HCT116 (cell line): Measurements from ENCODE around the gene LY9. TPM values are rescaled to one million over a fixed set of nuclear protein-coding genes. Genes with fewer than 3 reads are reported as not detected.

Experiments used
- ATAC-seq: fragments of 200-7000 bp; cut with Tn5 transposase; 2 replicates; pipeline ENCODE4 v1.9.1; 2020; ENCODE audit warnings: mild to moderate bottlenecking, moderate library complexity
- BruUV-seq: library from RNA; stranded (reverse); fragments of 400-500 nt; replicated peaks from 2 replicates; lab custom pipeline; 2021; lab: Mats Ljungman, UMichigan
- CTCF ChIA-PET: fragments of 300-600 bp; sonication (Branson Sonifier 250); formaldehyde crosslinking; loops from one replicate; lab custom pipeline; 2021; ENCODE audit warnings: antibody characterized with exemption; lab: Charles Lee
- POLR2A ChIA-PET: fragments of 300-600, 350-600 bp; sonication (Branson Sonifier 250); formaldehyde crosslinking; loops from one replicate; lab custom pipeline; 2021; ENCODE audit warnings: antibody characterized with exemption; lab: Charles Lee
- RAD21 ChIA-PET, 2 experiments: fragments of 300-600 bp; sonication (Branson Sonifier 250); formaldehyde crosslinking; loops; one replicate each; lab custom pipeline; 2023; ENCODE audit warnings: low total read pairs in 2 of 2; ENCODE audit not compliant: uncharacterized antibody in 2 of 2, unreplicated experiment in 2 of 2, low non-redundant PET in 1 of 2; lab: Charles Lee
- DNase-seq: peaks from one replicate; pipeline ENCODE4 v3.0.0-alpha.2; 2010; ENCODE audit warnings: low read depth, low spot score
- H2AFZ ChIP-seq: fragments of 200-600 bp; shearing (Covaris generic), sonication (generic); 2 replicates; pipeline ENCODE4 v1.6.1; 2017; ENCODE audit warnings: low read depth, mixed run types, mixed read lengths, antibody characterized with exemption, low read length; ENCODE audit not compliant: poor library complexity, severe bottlenecking
- H3K27ac ChIP-seq: 2 replicates; pipeline ENCODE4 v1.5.1; 2012; ENCODE audit warnings: low read depth, low read length
- H3K27me3 ChIP-seq: fragments of 200-600 bp; sonication (generic); 2 replicates; pipeline ENCODE4 v1.6.1; 2016; ENCODE audit warnings: mixed run types, low read length, mixed read lengths; ENCODE audit not compliant: insufficient read depth
- H3K36me3 ChIP-seq, 2 experiments: fragments of 200-500 bp in 1 of 2; fragments of 200-600 bp in 1 of 2; sonication (Bioruptor generic) in 1 of 2; sonication (generic) in 1 of 2; 2 replicates each; pipeline versions ENCODE4 v1.5.1 to v1.6.1; 2014 to 2016; ENCODE audit warnings: low read length in 2 of 2, inconsistent platforms in 1 of 2, mixed read lengths in 1 of 2, mixed run types in 1 of 2; ENCODE audit not compliant: insufficient read depth in 2 of 2, control insufficient read depth in 1 of 2
- H3K4me1 ChIP-seq, 2 experiments: fragments of 200-600 bp in 1 of 2; sonication (generic) in 1 of 2; 2 replicates each; pipeline versions ENCODE4 v1.5.1 to v1.6.1; 2012 to 2017; ENCODE audit warnings: low read length in 2 of 2, inconsistent platforms in 1 of 2, mild to moderate bottlenecking in 1 of 2, mixed read lengths in 1 of 2, mixed run types in 1 of 2, moderate library complexity in 1 of 2; ENCODE audit not compliant: insufficient read depth in 2 of 2, control insufficient read depth in 1 of 2
- H3K4me2 ChIP-seq: fragments of 200-600 bp; sonication (generic); 2 replicates; pipeline ENCODE4 v1.6.1; 2017; ENCODE audit warnings: mixed run types, low read length, mixed read lengths
- H3K4me3 ChIP-seq, 2 experiments: fragments of 200-600 bp in 1 of 2; sonication (generic) in 1 of 2; replicated peaks in 1 of 2; 2 replicates each; pipeline ENCODE4 v1.5.1; 2011 to 2016; ENCODE audit warnings: low read length in 2 of 2, control low read depth in 1 of 2, low read depth in 1 of 2, mild to moderate bottlenecking in 1 of 2, mixed read lengths in 1 of 2, mixed run types in 1 of 2
- H3K79me2 ChIP-seq: fragments of 200-600 bp; sonication (generic); 2 replicates; pipeline ENCODE4 v1.6.1; 2017; ENCODE audit warnings: mild to moderate bottlenecking, mixed run types, low read length, moderate library complexity, mixed read lengths; ENCODE audit not compliant: insufficient read depth
- H3K9ac ChIP-seq: fragments of 200-600 bp; sonication (generic); 2 replicates; pipeline ENCODE4 v1.6.1; 2016; ENCODE audit warnings: low read length, mixed read lengths
- H3K9me2 ChIP-seq: fragments of 200-600 bp; sonication (generic), shearing (Covaris generic); 2 replicates; pipeline ENCODE4 v1.6.1; 2017; ENCODE audit warnings: mixed run types, mild to moderate bottlenecking, moderate library complexity; ENCODE audit not compliant: insufficient read depth
- H3K9me3 ChIP-seq, 2 experiments: fragments of 200-500 bp in 1 of 2; fragments of 200-600 bp in 1 of 2; sonication (Bioruptor generic) in 1 of 2; sonication (generic) in 1 of 2; 2 replicates each; pipeline ENCODE4 v1.6.1; 2014 to 2017; ENCODE audit warnings: low read length in 2 of 2, mixed read lengths in 2 of 2, inconsistent platforms in 1 of 2, low read depth in 1 of 2, mild to moderate bottlenecking in 1 of 2, mixed run types in 1 of 2, moderate library complexity in 1 of 2; ENCODE audit not compliant: control insufficient read depth in 1 of 2, insufficient read depth in 1 of 2
- H4K20me1 ChIP-seq: fragments of 200-600 bp; sonication (generic), shearing (Covaris generic); 2 replicates; pipeline ENCODE4 v1.6.1; 2017; ENCODE audit warnings: mixed run types, mild to moderate bottlenecking, moderate library complexity; ENCODE audit not compliant: insufficient read depth
- EZH2 ChIP-seq: fragments of 200-600 bp; sonication (generic); IDR thresholded peaks from 2 replicates; pipeline ENCODE4 v1.6.1; 2017; ENCODE audit warnings: antibody characterized with exemption, mixed run types
- EZH2phosphoT487 ChIP-seq: fragments of 200-600 bp; IDR thresholded peaks from 2 replicates; pipeline ENCODE4 v1.6.1; 2018; ENCODE audit warnings: antibody characterized with exemption, borderline replicate concordance
- FOSL1 ChIP-seq: IDR thresholded peaks from 2 replicates; pipeline ENCODE4 v1.6.1; 2012; ENCODE audit warnings: low read depth
- RAD21 ChIP-seq: IDR thresholded peaks from 2 replicates; pipeline ENCODE4 v1.6.1; 2012; ENCODE audit warnings: low read depth, mild to moderate bottlenecking
- intact Hi-C: fragments of 100-400 bp; cut with micrococcal nuclease; formaldehyde crosslinking; loops from 2 replicates; pipeline ENCODE4 v1.10.0; 2022
- total RNA-seq: library from RNA; stranded (reverse); gene quantifications from one replicate; pipeline ENCODE4 v1.2.1, GENCODE V29; 2021; ENCODE audit not compliant: unreplicated experiment
- TF ChIP-seq, protein P1 (sequence below): IDR thresholded peaks from 2 replicates; pipeline ENCODE4 v1.6.1; 2012; ENCODE audit warnings: low read depth

The LY9 gene
- total RNA-seq, 1 experiment from 2014 or later: 0.22 TPM

- intact Hi-C loops: loop anchor here (5.0 kb wide), 1 partner anchor 301 kb away; no protein-coding TSS in a partner anchor
- no peak overlapping the region for H2AFZ ChIP-seq
- no peak overlapping the region for H3K4me3 ChIP-seq
- CTCF ChIA-PET: interaction anchor here (0.7 to 5.0 kb wide), 5 partner anchors 15 to 117 kb away, joined by 3 to 45 read pairs (median 5); partner anchors contain the start of gene ITLN2
- DNase-seq (no peak), ATAC-seq (no peak)
- no TSS peak for BruUV-seq
- no peaks in the 10 kb centered on the region for H3K9me3 ChIP-seq
- H3K36me3 ChIP-seq: no peaks in the 10 kb centered on the region
- no peaks in the 10 kb centered on the region for H3K9me2 ChIP-seq
- H3K27ac ChIP-seq: no peak overlapping the region
- POLR2A ChIA-PET: no interaction called here
- H3K27me3 ChIP-seq: peaks cover 5% of the 10 kb centered on the region; the same call in 1 of the 2 replicates
- no peaks in the 10 kb centered on the region for H3K79me2 ChIP-seq
- H3K4me2 ChIP-seq: no peak overlapping the region
- no peak overlapping the region for H3K9ac ChIP-seq
- no peaks in the 10 kb centered on the region for H4K20me1 ChIP-seq
- TF ChIP-seq, protein P1, sequence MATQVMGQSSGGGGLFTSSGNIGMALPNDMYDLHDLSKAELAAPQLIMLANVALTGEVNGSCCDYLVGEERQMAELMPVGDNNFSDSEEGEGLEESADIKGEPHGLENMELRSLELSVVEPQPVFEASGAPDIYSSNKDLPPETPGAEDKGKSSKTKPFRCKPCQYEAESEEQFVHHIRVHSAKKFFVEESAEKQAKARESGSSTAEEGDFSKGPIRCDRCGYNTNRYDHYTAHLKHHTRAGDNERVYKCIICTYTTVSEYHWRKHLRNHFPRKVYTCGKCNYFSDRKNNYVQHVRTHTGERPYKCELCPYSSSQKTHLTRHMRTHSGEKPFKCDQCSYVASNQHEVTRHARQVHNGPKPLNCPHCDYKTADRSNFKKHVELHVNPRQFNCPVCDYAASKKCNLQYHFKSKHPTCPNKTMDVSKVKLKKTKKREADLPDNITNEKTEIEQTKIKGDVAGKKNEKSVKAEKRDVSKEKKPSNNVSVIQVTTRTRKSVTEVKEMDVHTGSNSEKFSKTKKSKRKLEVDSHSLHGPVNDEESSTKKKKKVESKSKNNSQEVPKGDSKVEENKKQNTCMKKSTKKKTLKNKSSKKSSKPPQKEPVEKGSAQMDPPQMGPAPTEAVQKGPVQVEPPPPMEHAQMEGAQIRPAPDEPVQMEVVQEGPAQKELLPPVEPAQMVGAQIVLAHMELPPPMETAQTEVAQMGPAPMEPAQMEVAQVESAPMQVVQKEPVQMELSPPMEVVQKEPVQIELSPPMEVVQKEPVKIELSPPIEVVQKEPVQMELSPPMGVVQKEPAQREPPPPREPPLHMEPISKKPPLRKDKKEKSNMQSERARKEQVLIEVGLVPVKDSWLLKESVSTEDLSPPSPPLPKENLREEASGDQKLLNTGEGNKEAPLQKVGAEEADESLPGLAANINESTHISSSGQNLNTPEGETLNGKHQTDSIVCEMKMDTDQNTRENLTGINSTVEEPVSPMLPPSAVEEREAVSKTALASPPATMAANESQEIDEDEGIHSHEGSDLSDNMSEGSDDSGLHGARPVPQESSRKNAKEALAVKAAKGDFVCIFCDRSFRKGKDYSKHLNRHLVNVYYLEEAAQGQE: no peak
- TF ChIP-seq FOSL1 (no peak), EZH2 (no peak), RAD21 (no peak), EZH2phosphoT487 (no peak)
- RAD21 ChIA-PET: interaction anchor here in 1 of 2 experiments (0.8 kb wide), 1 partner anchor 115 kb away, joined by 3 read pairs; no protein-coding TSS in a partner anchor
- 0 out of 4 replicates have a peak, but pooled peaks cover 0 to 3% of the 10 kb centered on the region in 2 experiments for H3K4me1 ChIP-seq
Observed at GRCh38 chr1:160836561-160836960, 40.6 kb downstream of the LY9 start.
